ENCODE measurements around the gene SLC9A9. TPM values are rescaled to one million over a fixed set of nuclear protein-coding genes. Genes with fewer than 3 reads are reported as not detected.

SLC9A9 gene
- total and polyA plus RNA-seq, 2 experiments from 2014 or later: 2.2 to 6.8 TPM

GRCh38 chr3:143775459-143775858, 72.8 kb downstream of the SLC9A9 start:
- Histone ChIP-seq H2AFZ (peak overlapping the region; percentile 50), H4K20me1 (ENCODE audit: insufficient read depth, poor library complexity, severe bottlenecking) (no peaks in the 10 kb centered on the region), H3K36me3 (replicated peaks; ENCODE audit: insufficient read depth, low read depth) (no peaks in the 10 kb centered on the region), H3K4me1 (ENCODE audit: insufficient read depth) (no peaks in the 10 kb centered on the region), H3K9me3 (ENCODE audit: low read depth) (no peaks in the 10 kb centered on the region), H3K4me2 (peak overlapping the region; percentile 68), H3K79me2 (no peaks in the 10 kb centered on the region), H3K27ac (no peak overlapping the region), H3K4me3 (no peak overlapping the region), H3K9me2 (replicated peaks; ENCODE audit: insufficient read depth) (no peaks in the 10 kb centered on the region), H3K27me3 (no peaks in the 10 kb centered on the region)
- peak; percentile 57 for DNase-seq (ENCODE audit: low spot score)
- TF ChIP-seq CTCF (IDR thresholded peaks at IDR 0.05; ENCODE audit: poor library complexity) (peak; percentile 69), EZH2phosphoT487 (IDR thresholded peaks at IDR 0.05; ENCODE audit: low read depth, severe bottlenecking, unreplicated experiment) (no peak)
- WGBS (ENCODE audit: low lambda C conversion rate, missing lambda C conversion rate): 19% methylated on average over 4 of the region's 4 CpGs

GRCh38 chr3:143771939-143772338, 76.3 kb downstream of the SLC9A9 start:
- H3K27ac ChIP-seq: no peak overlapping the region

GRCh38 chr3:143771258-143771657, 77.0 kb downstream of the SLC9A9 start:
- Histone ChIP-seq H3K9me3 (ENCODE audit: low read depth) (no peaks in the 10 kb centered on the region), H3K36me3 (replicated peaks; ENCODE audit: insufficient read depth, low read depth) (no peaks in the 10 kb centered on the region), H3K79me2 (no peaks in the 10 kb centered on the region), H3K27ac (no peak overlapping the region), H3K27me3 (no peaks in the 10 kb centered on the region), H4K20me1 (ENCODE audit: insufficient read depth, poor library complexity, severe bottlenecking) (no peaks in the 10 kb centered on the region), H3K4me3 (no peak overlapping the region), H2AFZ (no peak overlapping the region), H3K4me2 (no peak overlapping the region), H3K9me2 (replicated peaks; ENCODE audit: insufficient read depth) (no peaks in the 10 kb centered on the region), H3K4me1 (ENCODE audit: insufficient read depth) (no peaks in the 10 kb centered on the region)
- TF ChIP-seq EZH2 (IDR thresholded peaks at IDR 0.05; ENCODE audit: borderline replicate concordance): no peak
- TF ChIP-seq CTCF (IDR thresholded peaks at IDR 0.05; ENCODE audit: poor library complexity): no peak
- TF ChIP-seq EZH2phosphoT487 (IDR thresholded peaks at IDR 0.05; ENCODE audit: low read depth, severe bottlenecking, unreplicated experiment): no peak
- no peak for DNase-seq (ENCODE audit: low spot score)
- WGBS (ENCODE audit: low lambda C conversion rate, missing lambda C conversion rate): 91% methylated on average over 3 of the region's 3 CpGs

More at GRCh38 chr3:143771939-143772338, 76.3 kb downstream of the SLC9A9 start:
- no peaks in the 10 kb centered on the region for H3K36me3 ChIP-seq (replicated peaks; ENCODE audit: insufficient read depth, low read depth)
- H2AFZ ChIP-seq: no peak overlapping the region
- H3K79me2 ChIP-seq: no peaks in the 10 kb centered on the region
- no peaks in the 10 kb centered on the region for H3K9me3 ChIP-seq (ENCODE audit: low read depth)
- no peak overlapping the region for H3K4me3 ChIP-seq
- no peaks in the 10 kb centered on the region for H4K20me1 ChIP-seq (ENCODE audit: insufficient read depth, poor library complexity, severe bottlenecking)
- no peak for TF ChIP-seq EZH2phosphoT487 (IDR thresholded peaks at IDR 0.05; ENCODE audit: low read depth, severe bottlenecking, unreplicated experiment)
- no peak for TF ChIP-seq CTCF (IDR thresholded peaks at IDR 0.05; ENCODE audit: poor library complexity)
- no peak for TF ChIP-seq EZH2 (IDR thresholded peaks at IDR 0.05; ENCODE audit: borderline replicate concordance)
- whole genome bisulfite sequencing (ENCODE audit: low lambda C conversion rate, missing lambda C conversion rate): 92% methylated on average over 5 of the region's 5 CpGs
- H3K4me2 ChIP-seq: no peak overlapping the region
- no peaks in the 10 kb centered on the region for H3K27me3 ChIP-seq
- no peaks in the 10 kb centered on the region for H3K4me1 ChIP-seq (ENCODE audit: insufficient read depth)
- H3K9me2 ChIP-seq (replicated peaks; ENCODE audit: insufficient read depth): no peaks in the 10 kb centered on the region
- DNase-seq (ENCODE audit: low spot score): no peak

- no peak overlapping the region for H3K4me2 ChIP-seq
Observed at GRCh38 chr3:143770391-143770790, 77.9 kb downstream of the SLC9A9 start.

More at GRCh38 chr3:143770391-143770790, 77.9 kb downstream of the SLC9A9 start:
- no peaks in the 10 kb centered on the region for H3K9me3 ChIP-seq (ENCODE audit: low read depth)
- no peak overlapping the region for H2AFZ ChIP-seq
- H4K20me1 ChIP-seq (ENCODE audit: insufficient read depth, poor library complexity, severe bottlenecking): no peaks in the 10 kb centered on the region
- no peaks in the 10 kb centered on the region for H3K36me3 ChIP-seq (replicated peaks; ENCODE audit: insufficient read depth, low read depth)
- DNase-seq (ENCODE audit: low spot score): no peak
- H3K4me1 ChIP-seq (ENCODE audit: insufficient read depth): no peaks in the 10 kb centered on the region
- no peak overlapping the region for H3K4me3 ChIP-seq
- H3K79me2 ChIP-seq: no peaks in the 10 kb centered on the region
- TF ChIP-seq EZH2 (IDR thresholded peaks at IDR 0.05; ENCODE audit: borderline replicate concordance) (no peak), CTCF (IDR thresholded peaks at IDR 0.05; ENCODE audit: poor library complexity) (no peak), EZH2phosphoT487 (IDR thresholded peaks at IDR 0.05; ENCODE audit: low read depth, severe bottlenecking, unreplicated experiment) (no peak)
- no peaks in the 10 kb centered on the region for H3K9me2 ChIP-seq (replicated peaks; ENCODE audit: insufficient read depth)
- no peak overlapping the region for H3K27ac ChIP-seq
- no peaks in the 10 kb centered on the region for H3K27me3 ChIP-seq
- WGBS (ENCODE audit: low lambda C conversion rate, missing lambda C conversion rate): 58% methylated on average over 2 of the region's 2 CpGs
